Stimulated activated CD4-positive, alpha-beta T cell treated with anti-CD3 and anti-CD28 coated beads, Interleukin-4, amount 100 ng/mL, for 4 hours (primary cell): Measurements from ENCODE around the gene C11orf21.

Source experiments
- DNase-seq, 2 experiments: peaks; one replicate each; pipeline ENCODE4 v3.0.0-alpha.2; 2020

C11orf21 gene

GRCh38 chr11:2270322-2271076, 31.2 kb downstream of the C11orf21 start, which contains the start of gene ASCL2:
ASCL2 (minus strand) TSS chr11:2270588; CDS start chr11:2270332, 256 bp downstream.
- no peak for DNase-seq

- DNase-seq, result peak; percentile 35 to 43
Observed at GRCh38 chr11:2269601-2270321, 32.0 kb downstream of the C11orf21 start.

- peak; percentile 85 to 91 for DNase-seq
Observed at GRCh38 chr11:2268729-2269600, 32.8 kb downstream of the C11orf21 start.

GRCh38 chr11:2267851-2268728, 33.6 kb downstream of the C11orf21 start:
- DNase-seq, result no peak

- DNase-seq, result no peak
Observed at GRCh38 chr11:2267306-2267850, 34.3 kb downstream of the C11orf21 start.

GRCh38 chr11:2266586-2267305, 35.0 kb downstream of the C11orf21 start:
- DNase-seq, result no peak

GRCh38 chr11:2265854-2266585, 35.7 kb downstream of the C11orf21 start:
- DNase-seq, result no peak

GRCh38 chr11:2265396-2265795, 36.3 kb downstream of the C11orf21 start:
- DNase-seq, result no peak

- no peak for DNase-seq
Observed at GRCh38 chr11:2264366-2265053, 37.2 kb downstream of the C11orf21 start.

- DNase-seq, result no peak
Observed at GRCh38 chr11:2263724-2264360, 37.9 kb downstream of the C11orf21 start.

- DNase-seq, result no peak
Observed at GRCh38 chr11:2263071-2263565, 38.6 kb downstream of the C11orf21 start.

GRCh38 chr11:2262301-2263070, 39.2 kb downstream of the C11orf21 start:
- no peak for DNase-seq

- DNase-seq, result no peak
Observed at GRCh38 chr11:2261436-2262230, 40.1 kb downstream of the C11orf21 start.

GRCh38 chr11:2260491-2261364, 41.0 kb downstream of the C11orf21 start:
- no peak for DNase-seq

GRCh38 chr11:2259897-2260451, 41.7 kb downstream of the C11orf21 start:
- no peak for DNase-seq

- no peak for DNase-seq
Observed at GRCh38 chr11:2259466-2259830, 42.3 kb downstream of the C11orf21 start.
